Mammary epithelial cell (primary cell): ENCODE data around the gene AOC3.

Experiments
- EZH2 ChIP-seq: IDR thresholded peaks from 2 replicates; pipeline ENCODE4 v1.6.1; 2012; ENCODE audit warnings: low read length, inconsistent platforms, borderline replicate concordance
- TF ChIP-seq, protein P1 (sequence below), 2 donors: IDR thresholded peaks in 1 of 2; conservative IDR thresholded peaks in 1 of 2; 2 replicates each; pipeline ENCODE4 v1.5.1; 2011 to 2012; ENCODE audit warnings: inconsistent platforms in 2 of 2, low read length in 2 of 2, mild to moderate bottlenecking in 2 of 2, control low read depth in 1 of 2, low read depth in 1 of 2; ENCODE audit not compliant: insufficient read depth in 1 of 2; ENCODE audit errors: extremely low read depth in 1 of 2

DNA sequence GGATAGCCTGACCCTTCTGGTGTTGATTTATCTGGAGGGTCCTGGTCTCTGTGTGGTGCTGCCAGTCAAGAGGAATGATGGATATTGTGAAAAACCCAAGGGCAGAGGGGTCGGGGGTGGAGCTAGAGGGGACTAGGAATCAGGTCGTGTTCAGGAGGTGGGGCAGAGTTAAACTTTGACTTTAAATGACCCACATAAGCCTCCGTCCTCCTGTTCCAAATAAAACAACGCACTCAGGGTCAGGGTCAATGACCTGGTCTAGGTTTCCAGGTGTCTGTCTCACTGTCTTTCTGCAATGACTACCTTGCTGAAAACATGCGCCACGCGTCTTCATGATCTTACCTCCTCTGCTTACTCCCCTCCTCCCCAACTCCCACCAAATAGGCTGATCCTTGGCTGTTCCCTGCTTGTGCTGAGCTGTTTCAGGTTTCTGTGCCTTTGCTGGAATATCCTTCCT is 14.7 kb downstream of the AOC3 start:
- TF ChIP-seq, protein P1, sequence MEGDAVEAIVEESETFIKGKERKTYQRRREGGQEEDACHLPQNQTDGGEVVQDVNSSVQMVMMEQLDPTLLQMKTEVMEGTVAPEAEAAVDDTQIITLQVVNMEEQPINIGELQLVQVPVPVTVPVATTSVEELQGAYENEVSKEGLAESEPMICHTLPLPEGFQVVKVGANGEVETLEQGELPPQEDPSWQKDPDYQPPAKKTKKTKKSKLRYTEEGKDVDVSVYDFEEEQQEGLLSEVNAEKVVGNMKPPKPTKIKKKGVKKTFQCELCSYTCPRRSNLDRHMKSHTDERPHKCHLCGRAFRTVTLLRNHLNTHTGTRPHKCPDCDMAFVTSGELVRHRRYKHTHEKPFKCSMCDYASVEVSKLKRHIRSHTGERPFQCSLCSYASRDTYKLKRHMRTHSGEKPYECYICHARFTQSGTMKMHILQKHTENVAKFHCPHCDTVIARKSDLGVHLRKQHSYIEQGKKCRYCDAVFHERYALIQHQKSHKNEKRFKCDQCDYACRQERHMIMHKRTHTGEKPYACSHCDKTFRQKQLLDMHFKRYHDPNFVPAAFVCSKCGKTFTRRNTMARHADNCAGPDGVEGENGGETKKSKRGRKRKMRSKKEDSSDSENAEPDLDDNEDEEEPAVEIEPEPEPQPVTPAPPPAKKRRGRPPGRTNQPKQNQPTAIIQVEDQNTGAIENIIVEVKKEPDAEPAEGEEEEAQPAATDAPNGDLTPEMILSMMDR (conservative IDR thresholded peaks at IDR 0.05 in 1 of 2, IDR thresholded peaks at IDR 0.05 in 1 of 2; ENCODE audit: extremely low read depth in 1 of 2, insufficient read depth in 1 of 2, low read depth in 1 of 2, low read length in 2 of 2): no peak
- TF ChIP-seq EZH2: no peak
